OCI-LY7 (cell line): Measurements from ENCODE around the gene CD86.

Experiments used
- EZH2phosphoT487 ChIP-seq: fragments of 200-600 bp; sonication (generic); IDR thresholded peaks from 2 replicates; pipeline ENCODE4 v1.6.1; 2018; ENCODE audit warnings: low read depth, borderline replicate concordance, mild to moderate bottlenecking, mixed run types, antibody characterized with exemption, low read length, moderate library complexity, mixed read lengths
- TF ChIP-seq, protein P1 (sequence below): fragments of 200-600 bp; sonication (generic); conservative IDR thresholded peaks from 2 replicates; pipeline ENCODE4 v1.5.1; 2014; ENCODE audit warnings: mild to moderate bottlenecking, antibody characterized with exemption, low read length, moderate library complexity, mixed read lengths

DNA sequence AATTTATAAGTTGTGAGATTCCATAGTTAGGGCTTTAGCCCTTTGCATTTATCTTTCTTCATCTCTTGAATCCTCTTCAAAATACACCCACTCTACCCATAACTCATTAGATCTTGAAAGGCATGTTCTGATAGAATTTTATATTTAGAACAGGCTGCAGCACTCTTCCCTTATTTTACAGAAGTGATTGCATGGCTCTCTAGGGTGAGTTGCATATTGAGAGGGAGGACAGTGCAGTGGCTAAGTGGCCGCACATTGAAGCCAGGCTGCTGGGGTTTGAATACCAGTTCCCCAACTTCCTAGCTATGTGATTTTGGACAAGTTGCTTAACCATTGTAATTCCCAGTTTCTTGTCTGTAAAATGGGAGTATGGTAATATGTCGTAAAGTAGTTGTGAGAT, 2.5 kb downstream of the CD86 start:
- TF ChIP-seq, protein P1, sequence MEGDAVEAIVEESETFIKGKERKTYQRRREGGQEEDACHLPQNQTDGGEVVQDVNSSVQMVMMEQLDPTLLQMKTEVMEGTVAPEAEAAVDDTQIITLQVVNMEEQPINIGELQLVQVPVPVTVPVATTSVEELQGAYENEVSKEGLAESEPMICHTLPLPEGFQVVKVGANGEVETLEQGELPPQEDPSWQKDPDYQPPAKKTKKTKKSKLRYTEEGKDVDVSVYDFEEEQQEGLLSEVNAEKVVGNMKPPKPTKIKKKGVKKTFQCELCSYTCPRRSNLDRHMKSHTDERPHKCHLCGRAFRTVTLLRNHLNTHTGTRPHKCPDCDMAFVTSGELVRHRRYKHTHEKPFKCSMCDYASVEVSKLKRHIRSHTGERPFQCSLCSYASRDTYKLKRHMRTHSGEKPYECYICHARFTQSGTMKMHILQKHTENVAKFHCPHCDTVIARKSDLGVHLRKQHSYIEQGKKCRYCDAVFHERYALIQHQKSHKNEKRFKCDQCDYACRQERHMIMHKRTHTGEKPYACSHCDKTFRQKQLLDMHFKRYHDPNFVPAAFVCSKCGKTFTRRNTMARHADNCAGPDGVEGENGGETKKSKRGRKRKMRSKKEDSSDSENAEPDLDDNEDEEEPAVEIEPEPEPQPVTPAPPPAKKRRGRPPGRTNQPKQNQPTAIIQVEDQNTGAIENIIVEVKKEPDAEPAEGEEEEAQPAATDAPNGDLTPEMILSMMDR = no peak
- TF ChIP-seq EZH2phosphoT487 = no peak
